ENCODE results near the gene INPP5A.
"Not testable (repeated sequence)": the region's sequence is repeated elsewhere in the genome, so short reads cannot be mapped to it uniquely, and the experiment has no call there.

INPP5A gene

GRCh38 chr10:132504501-132505272, 32.9 kb upstream of the INPP5A start:
- no peak for DNase-seq

- DNase-seq: not testable (repeated sequence)
These were observed 32.0 kb upstream of the INPP5A start for GRCh38 chr10:132505546-132505945.

- no peak for DNase-seq
These were observed 30.7 kb upstream of the INPP5A start for GRCh38 chr10:132506711-132507408.

- no peak for DNase-seq
These were observed 30.1 kb upstream of the INPP5A start for GRCh38 chr10:132507409-132507955.

- DNase-seq: no peak
These were observed 29.6 kb upstream of the INPP5A start for GRCh38 chr10:132507956-132508490.

GRCh38 chr10:132508581-132509443, 28.8 kb upstream of the INPP5A start:
- no peak for DNase-seq

- DNase-seq: no peak
These were observed 27.9 kb upstream of the INPP5A start for GRCh38 chr10:132509506-132510173.

- no peak for DNase-seq
These were observed 27.4 kb upstream of the INPP5A start for GRCh38 chr10:132510174-132510611.

GRCh38 chr10:132511121-132512051, 26.2 kb upstream of the INPP5A start:
- no peak for DNase-seq

- DNase-seq: no peak
These were observed 25.5 kb upstream of the INPP5A start for GRCh38 chr10:132512052-132512442.

- DNase-seq: no peak
These were observed 24.8 kb upstream of the INPP5A start for GRCh38 chr10:132512693-132513345.

- no peak for DNase-seq
These were observed 22.6 kb upstream of the INPP5A start for GRCh38 chr10:132514821-132515520.

GRCh38 chr10:132515811-132516726, 21.5 kb upstream of the INPP5A start:
- no peak for DNase-seq

- DNase-seq: peak in 1 of 2 experiments; percentile 53
These were observed 20.5 kb upstream of the INPP5A start for GRCh38 chr10:132516771-132517725.

- DNase-seq: no peak
These were observed 19.6 kb upstream of the INPP5A start for GRCh38 chr10:132517951-132518521.

GRCh38 chr10:132518572-132519381, 18.8 kb upstream of the INPP5A start:
- no peak for DNase-seq
